ENCODE data around the gene GCHFR.

Gene GCHFR

GRCh38 chr15:40803688-40804087 lies 39.8 kb downstream of the GCHFR start:
- Histone ChIP-seq H3K27ac (ENCODE audit: low read length) (no peak overlapping the region), H3K9me3 (replicated peaks; ENCODE audit: insufficient read depth, low read length) (no peaks in the 10 kb centered on the region), H4K20me1 (ENCODE audit: insufficient read depth, low read length) (no peaks in the 10 kb centered on the region), H3K9ac (ENCODE audit: low read length) (no peak overlapping the region), H3K79me2 (ENCODE audit: low read length) (peaks cover 19% of the 10 kb centered on the region), H3K27me3 (replicated peaks; ENCODE audit: insufficient read depth, low read length) (no peaks in the 10 kb centered on the region), H2AFZ (ENCODE audit: low read length) (no peak overlapping the region), H3K4me1 (ENCODE audit: low read length) (0 out of 2 replicates have a peak, but pooled peaks cover 6% of the 10 kb centered on the region), H3K36me3 (replicated peaks; ENCODE audit: insufficient read depth, low read length) (no peaks in the 10 kb centered on the region), H3K4me2 (ENCODE audit: low read depth, low read length) (no peak overlapping the region), H3F3A (ENCODE audit: insufficient read depth, low read length) (peaks cover 4% of the 10 kb centered on the region; the same call in 1 of the 2 replicates), H3K9me2 (replicated peaks; ENCODE audit: insufficient read depth, low read length) (no peaks in the 10 kb centered on the region), H3K4me3 (ENCODE audit: low read length) (no peak overlapping the region)
- no peak for DNase-seq
- TF ChIP-seq EZH2phosphoT487 (IDR thresholded peaks at IDR 0.05; ENCODE audit: low read length) (no peak), EZH2 (optimal IDR thresholded peaks at IDR 0.05; ENCODE audit: low read depth, low read length) (no peak), CTCF (IDR thresholded peaks at IDR 0.05; ENCODE audit: low read length) (no peak)

GRCh38 chr15:40806672-40807027 lies 42.8 kb downstream of the GCHFR start:
- DNase-seq = no peak
- peaks cover 4% of the 10 kb centered on the region; the same call in 1 of the 2 replicates for H3F3A ChIP-seq (ENCODE audit: insufficient read depth, low read length)
- H3K4me2 ChIP-seq (ENCODE audit: low read depth, low read length) = peak overlapping the region; percentile 92
- H3K4me1 ChIP-seq (ENCODE audit: low read length) = 0 out of 2 replicates have a peak, but pooled peaks cover 6% of the 10 kb centered on the region
- peak overlapping the region; percentile 100 for H2AFZ ChIP-seq (ENCODE audit: low read length)
- H3K27ac ChIP-seq (ENCODE audit: low read length) = peak overlapping the region; percentile 60; the same call in 1 of the 2 replicates
- H3K4me3 ChIP-seq (ENCODE audit: low read length) = peak overlapping the region; percentile 95
- peaks cover 26% of the 10 kb centered on the region for H3K79me2 ChIP-seq (ENCODE audit: low read length)
- H3K9me2 ChIP-seq (replicated peaks; ENCODE audit: insufficient read depth, low read length) = no peaks in the 10 kb centered on the region
- no peaks in the 10 kb centered on the region for H3K9me3 ChIP-seq (replicated peaks; ENCODE audit: insufficient read depth, low read length)
- no peaks in the 10 kb centered on the region for H4K20me1 ChIP-seq (ENCODE audit: insufficient read depth, low read length)
- TF ChIP-seq EZH2 (optimal IDR thresholded peaks at IDR 0.05; ENCODE audit: low read depth, low read length) = no peak
- no peak for TF ChIP-seq EZH2phosphoT487 (IDR thresholded peaks at IDR 0.05; ENCODE audit: low read length)
- no peak for TF ChIP-seq CTCF (IDR thresholded peaks at IDR 0.05; ENCODE audit: low read length)
- H3K9ac ChIP-seq (ENCODE audit: low read length) = peak overlapping the region; percentile 86; the same call in 1 of the 2 replicates
- H3K36me3 ChIP-seq (replicated peaks; ENCODE audit: insufficient read depth, low read length) = no peaks in the 10 kb centered on the region
- no peaks in the 10 kb centered on the region for H3K27me3 ChIP-seq (replicated peaks; ENCODE audit: insufficient read depth, low read length)

GRCh38 chr15:40807028-40807887 lies 43.4 kb downstream of the GCHFR start, which contains the start of the genes DNAJC17 and ZFYVE19:
Gene DNAJC17 (minus strand): TSS chr15:40807473. CDS start chr15:40807446, 27 bp downstream.
Gene ZFYVE19 (plus strand): TSS chr15:40807089. CDS start chr15:40807590, 501 bp downstream.
- H3K27me3 ChIP-seq (replicated peaks; ENCODE audit: insufficient read depth, low read length) = no peaks in the 10 kb centered on the region
- peaks cover 4% of the 10 kb centered on the region; the same call in 1 of the 2 replicates for H3F3A ChIP-seq (ENCODE audit: insufficient read depth, low read length)
- TF ChIP-seq CTCF (IDR thresholded peaks at IDR 0.05; ENCODE audit: low read length) = peak; percentile 12; the same call in 1 of the 2 replicates
- no peak for TF ChIP-seq EZH2phosphoT487 (IDR thresholded peaks at IDR 0.05; ENCODE audit: low read length)
- peak within 1 kb of the TSS; percentile 92 for H3K4me2 ChIP-seq (ENCODE audit: low read depth, low read length)
- H3K79me2 ChIP-seq (ENCODE audit: low read length) = peaks cover 26% of the 10 kb centered on the region
- peak within 1 kb of the TSS; percentile 86 for H3K9ac ChIP-seq (ENCODE audit: low read length)
- H2AFZ ChIP-seq (ENCODE audit: low read length) = peak within 1 kb of the TSS; percentile 100
- H4K20me1 ChIP-seq (ENCODE audit: insufficient read depth, low read length) = no peaks in the 10 kb centered on the region
- DNase-seq = peak; percentile 98
- H3K9me3 ChIP-seq (replicated peaks; ENCODE audit: insufficient read depth, low read length) = no peaks in the 10 kb centered on the region
- peak within 1 kb of the TSS; percentile 60; the same call in 1 of the 2 replicates for H3K27ac ChIP-seq (ENCODE audit: low read length)
- H3K36me3 ChIP-seq (replicated peaks; ENCODE audit: insufficient read depth, low read length) = no peaks in the 10 kb centered on the region
- H3K9me2 ChIP-seq (replicated peaks; ENCODE audit: insufficient read depth, low read length) = no peaks in the 10 kb centered on the region
- H3K4me1 ChIP-seq (ENCODE audit: low read length) = 0 out of 2 replicates have a peak, but pooled peaks cover 6% of the 10 kb centered on the region
- H3K4me3 ChIP-seq (ENCODE audit: low read length) = peak within 1 kb of the TSS; percentile 95

Data from MM.1S (cell line).